HG02840 (cell line): ENCODE results near the gene AOAH.
"Not testable (repeated sequence)": the region's sequence is repeated elsewhere in the genome, so short reads cannot be mapped to it uniquely, and the experiment has no call there.

ENCODE experiments used
- ATAC-seq: cut with Tn5 transposase; IDR thresholded peaks from one replicate; pipeline ENCODE4 v1.9.1; 2021; ENCODE audit warnings: mild to moderate bottlenecking, moderate library complexity, moderate number of reproducible peaks; ENCODE audit not compliant: unreplicated experiment, low FRiP score

AOAH gene

GRCh38 chr7:36659638-36660341, 64.5 kb downstream of the AOAH start:
- no peak for ATAC-seq

GRCh38 chr7:36659172-36659516, 65.2 kb downstream of the AOAH start:
- no peak for ATAC-seq

- no peak for ATAC-seq
Measured at GRCh38 chr7:36658335-36659171, 65.7 kb downstream of the AOAH start.

- ATAC-seq: no peak
Measured at GRCh38 chr7:36657036-36657660, 67.1 kb downstream of the AOAH start.

- no peak for ATAC-seq
Measured at GRCh38 chr7:36654436-36654835, 69.9 kb downstream of the AOAH start.

- no peak for ATAC-seq
Measured at GRCh38 chr7:36653663-36654355, 70.5 kb downstream of the AOAH start.

GRCh38 chr7:36653008-36653662, 71.2 kb downstream of the AOAH start:
- ATAC-seq: no peak

- ATAC-seq: no peak
Measured at GRCh38 chr7:36652431-36652830, 71.9 kb downstream of the AOAH start.

- ATAC-seq: no peak
Measured at GRCh38 chr7:36651404-36651803, 72.9 kb downstream of the AOAH start.

- ATAC-seq: no peak
Measured at GRCh38 chr7:36650766-36651312, 73.5 kb downstream of the AOAH start.

GRCh38 chr7:36650320-36650719, 74.0 kb downstream of the AOAH start:
- ATAC-seq: no peak

- ATAC-seq: not testable (repeated sequence)
Measured at GRCh38 chr7:36649319-36649718, 75.0 kb downstream of the AOAH start.

GRCh38 chr7:36648441-36648840, 75.9 kb downstream of the AOAH start:
- ATAC-seq: no peak

GRCh38 chr7:36644625-36645422, 79.5 kb downstream of the AOAH start:
- no peak for ATAC-seq

GRCh38 chr7:36642414-36642813, 81.9 kb downstream of the AOAH start:
- ATAC-seq: no peak

- ATAC-seq: no peak
Measured at GRCh38 chr7:36642010-36642409, 82.3 kb downstream of the AOAH start.

- ATAC-seq: no peak
Measured at GRCh38 chr7:36640682-36641081, 83.6 kb downstream of the AOAH start.

- ATAC-seq: no peak
Measured at GRCh38 chr7:36639826-36640225, 84.5 kb downstream of the AOAH start.

GRCh38 chr7:36638586-36639263, 85.6 kb downstream of the AOAH start:
- no peak for ATAC-seq
